H1 (cell line): Measurements from ENCODE around the gene PDE4D. TPM values are rescaled to one million over a fixed set of nuclear protein-coding genes. Genes with fewer than 3 reads are reported as not detected.

Source experiments
- CTCF ChIA-PET: fragments of 300-600 bp; sonication (Branson Sonifier 250); formaldehyde crosslinking; loops from one replicate; lab custom pipeline; 2021; ENCODE audit not compliant: partially characterized antibody; lab: Charles Lee
- POLR2A ChIA-PET: fragments of 300-600 bp; sonication (Branson Sonifier 250); formaldehyde crosslinking; loops from one replicate; lab custom pipeline; 2021; ENCODE audit warnings: inconsistent platforms; ENCODE audit not compliant: partially characterized antibody; lab: Charles Lee
- DNase-seq, 2 experiments: peaks; one replicate each; pipeline versions ENCODE4 v3.0.0 to v3.0.0-alpha.2; 2010 to 2022; ENCODE audit warnings: low spot score in 2 of 2, low read depth in 1 of 2, mixed read lengths in 1 of 2
- FAIRE-seq: peaks from 2 replicates; lab custom pipeline; 2011; peaks lifted over from hg19 to GRCh38; lab: Jason Lieb, UNC
- H2AFZ ChIP-seq: 2 replicates; pipeline ENCODE4 v1.8.1; 2012; ENCODE audit warnings: low read length, inconsistent platforms
- H2AK5ac ChIP-seq: 2 replicates; pipeline ENCODE4 v1.6.1; 2013; ENCODE audit warnings: low read depth, low read length
- H2BK120ac ChIP-seq: replicated peaks from 2 replicates; pipeline ENCODE3; 2013; ENCODE audit warnings: low read depth, low read length, inconsistent platforms
- H2BK12ac ChIP-seq: 2 replicates; pipeline ENCODE4 v1.6.1; 2013; ENCODE audit warnings: low read depth, low read length
- H2BK15ac ChIP-seq: 2 replicates; pipeline ENCODE4 v1.6.1; 2013; ENCODE audit warnings: low read length
- H2BK20ac ChIP-seq: 2 replicates; pipeline ENCODE4 v1.6.1; 2013; ENCODE audit warnings: low read length
- H2BK5ac ChIP-seq: 2 replicates; pipeline ENCODE4 v1.6.1; 2013; ENCODE audit warnings: low read depth, low read length
- H3K14ac ChIP-seq: 2 replicates; pipeline ENCODE4 v1.6.1; 2013; ENCODE audit warnings: inconsistent platforms; ENCODE audit not compliant: insufficient read length
- H3K18ac ChIP-seq: 2 replicates; pipeline ENCODE4 v1.6.1; 2013; ENCODE audit warnings: low read length; ENCODE audit errors: extremely low read depth
- H3K23ac ChIP-seq: 2 replicates; pipeline ENCODE4 v1.6.1; 2013; ENCODE audit warnings: inconsistent platforms; ENCODE audit not compliant: insufficient read length
- H3K23me2 ChIP-seq: 2 replicates; pipeline ENCODE4 v1.6.1; 2013; ENCODE audit warnings: low read depth, low read length
- H3K27ac ChIP-seq: 2 replicates; pipeline ENCODE4 v1.6.1; 2011; ENCODE audit warnings: low read depth, low read length, inconsistent platforms
- H3K27me3 ChIP-seq, 4 experiments: replicated peaks in 1 of 4; 1 replicate in 1 of 4; 2 replicates in 3 of 4; pipeline versions ENCODE4 v1.6.1 to v1.8.1; 2011 to 2013; ENCODE audit warnings: low read length in 3 of 4, mild to moderate bottlenecking in 3 of 4, inconsistent platforms in 2 of 4, mixed read lengths in 2 of 4, moderate library complexity in 1 of 4; ENCODE audit not compliant: control insufficient read depth in 3 of 4, insufficient read depth in 3 of 4; ENCODE audit errors: extremely low read depth in 1 of 4
- H3K36me3 ChIP-seq, 4 experiments: 2 replicates each; pipeline versions ENCODE4 v1.6.1 to v1.8.1; 2011 to 2013; ENCODE audit warnings: mild to moderate bottlenecking in 4 of 4, low read length in 3 of 4, moderate library complexity in 2 of 4, control low read depth in 1 of 4, inconsistent platforms in 1 of 4; ENCODE audit not compliant: insufficient read depth in 4 of 4, control insufficient read depth in 2 of 4
- H3K4ac ChIP-seq: replicated peaks from 2 replicates; pipeline ENCODE3; 2013; ENCODE audit warnings: low read length, low read depth, mixed read lengths, inconsistent platforms; ENCODE audit not compliant: insufficient read length
- H3K4me1 ChIP-seq, 4 experiments: replicated peaks in 1 of 4; 1 replicate in 1 of 4; 2 replicates in 3 of 4; pipeline versions ENCODE4 v1.6.1 to v1.8.1; 2011 to 2013; ENCODE audit warnings: low read length in 3 of 4, inconsistent platforms in 2 of 4, mixed read lengths in 1 of 4; ENCODE audit not compliant: insufficient read depth in 4 of 4, control insufficient read depth in 3 of 4
- H3K4me2 ChIP-seq, 2 experiments: 2 replicates each; pipeline versions ENCODE4 v1.6.1 to v1.8.1; 2011 to 2013; ENCODE audit warnings: low read depth in 2 of 2, low read length in 2 of 2, control low read depth in 1 of 2, inconsistent platforms in 1 of 2, mild to moderate bottlenecking in 1 of 2; ENCODE audit not compliant: insufficient read depth in 1 of 2
- H3K4me3 ChIP-seq, 4 experiments: fragments of 200-600, 300-600 bp in 1 of 4; sonication (generic), shearing (Covaris generic), sonication (Bioruptor Twin) in 1 of 4; 2 replicates each; pipeline versions ENCODE4 v1.5.1 to v1.8.1; 2011 to 2016; ENCODE audit warnings: low read length in 4 of 4, low read depth in 3 of 4, control low read depth in 2 of 4, inconsistent platforms in 2 of 4, mild to moderate bottlenecking in 2 of 4, mixed read lengths in 1 of 4, moderate library complexity in 1 of 4; ENCODE audit not compliant: insufficient read depth in 2 of 4; ENCODE audit errors: extremely low read depth in 1 of 4
- H3K56ac ChIP-seq: replicated peaks from 2 replicates; pipeline ENCODE3; 2013; ENCODE audit warnings: low read depth, mild to moderate bottlenecking, mixed read lengths, low read length, inconsistent platforms; ENCODE audit not compliant: insufficient read length
- H3K79me1 ChIP-seq: 2 replicates; pipeline ENCODE4 v1.6.1; 2013; ENCODE audit warnings: low read depth, low read length, control low read depth
- H3K79me2 ChIP-seq, 2 experiments: 2 replicates each; pipeline versions ENCODE4 v1.6.1 to v1.8.1; 2012 to 2013; ENCODE audit warnings: low read length in 2 of 2, mild to moderate bottlenecking in 2 of 2, inconsistent platforms in 1 of 2; ENCODE audit not compliant: insufficient read depth in 2 of 2, control insufficient read depth in 1 of 2
- H3K9ac ChIP-seq, 4 experiments: replicated peaks in 1 of 4; 1 replicate in 1 of 4; 2 replicates in 3 of 4; pipeline versions ENCODE4 v1.6.1 to v1.8.1; 2011 to 2013; ENCODE audit warnings: low read depth in 3 of 4, low read length in 3 of 4, control low read depth in 2 of 4, mild to moderate bottlenecking in 2 of 4, moderate library complexity in 2 of 4, inconsistent platforms in 1 of 4; ENCODE audit errors: extremely low read depth in 1 of 4
- H3K9me3 ChIP-seq, 2 experiments: 2 replicates each; pipeline versions ENCODE4 v1.6.1 to v1.8.1; 2012 to 2013; ENCODE audit warnings: mild to moderate bottlenecking in 2 of 2, moderate library complexity in 2 of 2, control low read depth in 1 of 2, inconsistent platforms in 1 of 2, low read depth in 1 of 2, low read length in 1 of 2, mixed read lengths in 1 of 2; ENCODE audit not compliant: insufficient read depth in 2 of 2
- H4K20me1 ChIP-seq, 2 experiments: replicated peaks in 1 of 2; 2 replicates each; pipeline versions ENCODE3 to v1.8.1; 2011 to 2013; ENCODE audit warnings: inconsistent platforms in 2 of 2, low read length in 2 of 2, mild to moderate bottlenecking in 1 of 2; ENCODE audit not compliant: insufficient read depth in 2 of 2, control insufficient read depth in 1 of 2
- H4K5ac ChIP-seq: 2 replicates; pipeline ENCODE4 v1.6.1; 2013; ENCODE audit warnings: low read length, low read depth, mixed read lengths, inconsistent platforms; ENCODE audit not compliant: insufficient read length
- H4K8ac ChIP-seq: 2 replicates; pipeline ENCODE4 v1.8.0; 2013; ENCODE audit warnings: mild to moderate bottlenecking, moderate library complexity, low read length, inconsistent platforms; ENCODE audit not compliant: insufficient read depth; ENCODE audit errors: extremely low read depth
- H4K91ac ChIP-seq: replicated peaks from 2 replicates; pipeline ENCODE3; 2013; ENCODE audit warnings: low read length, mixed read lengths, inconsistent platforms; ENCODE audit not compliant: insufficient read length
- BCL11A ChIP-seq, 2 experiments: IDR thresholded peaks; one replicate each; pipeline ENCODE4 v1.6.1; 2011; ENCODE audit warnings: low read depth in 2 of 2, low read length in 2 of 2, mild to moderate bottlenecking in 2 of 2
- CBX8 ChIP-seq: fragments of 300-800, 300-1000 bp; sonication (generic); IDR thresholded peaks from 2 replicates; pipeline ENCODE4 v1.7.1; 2016; ENCODE audit warnings: low read depth, low read length, borderline replicate concordance
- CTBP2 ChIP-seq: IDR thresholded peaks from 2 replicates; pipeline ENCODE4 v1.7.0; 2011; ENCODE audit warnings: borderline replicate concordance, mild to moderate bottlenecking, moderate library complexity, mixed read lengths, low read length; ENCODE audit not compliant: insufficient read depth, insufficient read length
- EP300 ChIP-seq, 2 experiments: IDR thresholded peaks; 1 replicate in 1 of 2; 2 replicates in 1 of 2; pipeline ENCODE4 v1.6.1; 2011 to 2012; ENCODE audit warnings: low read depth in 2 of 2, low read length in 2 of 2, mild to moderate bottlenecking in 2 of 2, borderline replicate concordance in 1 of 2, inconsistent platforms in 1 of 2, moderate library complexity in 1 of 2
- GABPA ChIP-seq: IDR thresholded peaks from 2 replicates; pipeline ENCODE4 v1.6.1; 2011; ENCODE audit warnings: mild to moderate bottlenecking, low read length, moderate library complexity, borderline replicate concordance; ENCODE audit not compliant: insufficient read depth
- JUN ChIP-seq: IDR thresholded peaks from 2 replicates; pipeline ENCODE4 v1.6.1; 2011; ENCODE audit warnings: low read depth, mild to moderate bottlenecking, improper control_type of control experiment, low read length
- KDM1A ChIP-seq: fragments of 200-600, 300-600 bp; sonication (generic); IDR thresholded peaks from 2 replicates; pipeline ENCODE4 v1.7.1; 2016; ENCODE audit warnings: mild to moderate bottlenecking, low read length, borderline replicate concordance
- SIN3A ChIP-seq, 2 experiments: IDR thresholded peaks in 1 of 2; conservative IDR thresholded peaks in 1 of 2; 2 replicates each; pipeline ENCODE4 v1.6.1; 2011 to 2012; ENCODE audit warnings: low read length in 2 of 2, improper control_type of control experiment in 1 of 2, low read depth in 1 of 2, mild to moderate bottlenecking in 1 of 2
- SIX5 ChIP-seq: IDR thresholded peaks from 2 replicates; pipeline ENCODE4 v1.6.1; 2011; ENCODE audit warnings: mild to moderate bottlenecking, low read depth, low read length
- SP4 ChIP-seq: IDR thresholded peaks from 2 replicates; pipeline ENCODE4 v1.6.1; 2012; ENCODE audit warnings: low read length, inconsistent platforms
- TBP ChIP-seq: IDR thresholded peaks from 2 replicates; pipeline ENCODE4 v1.6.1; 2011; ENCODE audit warnings: low read depth, low read length, improper control_type of control experiment
- ZNF274 ChIP-seq: IDR thresholded peaks from 2 replicates; pipeline ENCODE4 v1.7.0; 2012; ENCODE audit warnings: low read length, borderline replicate concordance; ENCODE audit errors: extremely low read depth
- WGBS, 2 experiments: shearing (Covaris generic) in 1 of 2; methylation state at CpG; one replicate each; pipeline versions ENCODE4 v1.1.6 to v1.1.7; 2013 to 2015; ENCODE audit warnings: low lambda C conversion rate in 2 of 2, mixed read lengths in 2 of 2, inconsistent platforms in 1 of 2, low coverage in 1 of 2, missing lambda C conversion rate in 1 of 2; ENCODE audit not compliant: insufficient replicate concordance in 2 of 2, insufficient coverage in 1 of 2, insufficient read length in 1 of 2; ENCODE audit errors: extremely low coverage in 1 of 2, missing lambda C conversion rate in 1 of 2; 5-methylcytosine and 5-hydroxymethylcytosine counted together
- polyA plus RNA-seq, 7 experiments: library from polyadenylated mRNA; depleted of rRNA in 3 of 7; stranded (reverse) in 5 of 7; unstranded in 2 of 7; fragments of >200 nt in 5 of 7; fragments of 200-250 nt in 2 of 7; gene quantifications; 1 replicate in 5 of 7; 2 replicates in 1 of 7; 4 replicates in 1 of 7; pipeline versions ENCODE4 v1.2.1 to v1.2.3, GENCODE V29; 2011 to 2013; ENCODE audit warnings: missing spikeins in 2 of 7, mixed read lengths in 2 of 7
- total RNA-seq: library from RNA; stranded (reverse); fragmentation: NEBNext Ultra II Directional; extraction: Animal tissue kit (Norgen Biotek cat#: 25700); gene quantifications from 2 replicates; pipeline ENCODE4 v1.2.1, GENCODE V29; 2021
- TF ChIP-seq, protein P1 (sequence below): IDR thresholded peaks from 2 replicates; pipeline ENCODE4 v1.6.1; 2012; ENCODE audit warnings: inconsistent platforms

PDE4D gene
- total and polyA plus RNA-seq, 2 of the 8 experiments (the other 6 are each of a cell fraction or from before 2014, with no cell fraction given), result 2.3 to 3.7 TPM

DNA sequence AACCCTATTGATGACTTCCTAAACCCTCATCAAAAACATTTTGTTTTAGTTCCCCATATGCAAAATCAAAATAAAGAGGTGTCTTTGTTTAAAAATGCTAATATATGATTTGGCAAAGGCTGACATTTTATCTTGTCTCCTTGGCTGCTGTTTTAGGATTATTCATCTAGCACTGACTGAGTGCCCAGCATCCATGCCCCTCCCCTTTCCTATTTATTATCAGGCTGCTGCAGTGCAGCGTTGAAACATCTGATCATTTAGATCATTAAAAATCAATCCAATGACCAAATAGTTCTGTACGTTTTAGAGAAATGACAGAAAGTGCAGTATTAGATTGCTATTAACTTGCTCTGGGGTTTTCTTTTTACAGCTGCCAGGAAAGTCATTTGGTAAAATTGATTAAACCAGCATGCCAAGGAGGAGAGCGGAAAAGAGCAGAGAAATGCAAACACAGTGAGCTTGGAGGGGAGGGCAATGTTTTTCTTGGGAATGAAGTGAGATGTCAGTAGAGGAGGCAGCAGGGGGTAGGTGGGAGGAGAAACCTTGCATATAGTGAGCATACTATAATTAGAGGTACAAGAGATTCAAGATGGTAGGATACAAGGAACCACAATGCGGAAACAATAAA lies 286.3 kb downstream of the PDE4D start:
- Histone ChIP-seq H3K79me2 (no peaks in the 10 kb centered on the region), H2AK5ac (no peak overlapping the region), H3K4me3 (no peak overlapping the region), H4K8ac (no peak overlapping the region), H2AFZ (no peak overlapping the region), H2BK12ac (no peak overlapping the region), H3K9me3 (no peaks in the 10 kb centered on the region), H3K23me2 (no peaks in the 10 kb centered on the region), H4K5ac (no peak overlapping the region), H3K27me3 (no peaks in the 10 kb centered on the region), H2BK15ac (no peak overlapping the region), H3K4me1 (peaks cover 0 to 10% (median 0%) of the 10 kb centered on the region in 4 experiments; a peak in 1 of 7 replicates), H4K91ac (no peak overlapping the region), H3K4me2 (no peak overlapping the region), H4K20me1 (no peaks in the 10 kb centered on the region), H3K9ac (no peak overlapping the region), H3K56ac (no peak overlapping the region), H2BK5ac (no peak overlapping the region), H3K18ac (no peak overlapping the region), H3K14ac (no peak overlapping the region), H3K27ac (no peak overlapping the region), H3K36me3 (no peaks in the 10 kb centered on the region), H3K4ac (no peak overlapping the region), H2BK120ac (no peak overlapping the region), H3K23ac (no peak overlapping the region), H3K79me1 (no peaks in the 10 kb centered on the region), H2BK20ac (no peak overlapping the region)
- DNase-seq (no peak), FAIRE-seq (peak; percentile 13)
- ChIA-PET CTCF (interaction anchor here (0.7 to 1.4 kb wide), 3 partner anchors 9 to 218 kb away, joined by 3 to 4 read pairs (median 3); no protein-coding TSS in a partner anchor), POLR2A (no interaction called here)
- 77% methylated on average over 4 of the region's 4 CpGs; no CpG with 5 or more reads in 1 of the 2 experiments for WGBS, 2 experiments
- TF ChIP-seq GABPA (no peak), CTBP2 (no peak), SP4 (no peak), SIN3A (conservative IDR thresholded peaks at IDR 0.05 in 1 of 2, IDR thresholded peaks at IDR 0.05 in 1 of 2; ENCODE audit: low read depth in 1 of 2, low read length in 2 of 2) (no peak), SIX5 (no peak), ZNF274 (no peak), BCL11A (IDR thresholded peaks at IDR 0.05; ENCODE audit: low read depth in 2 of 2, low read length in 2 of 2) (no peak), TBP (no peak), EP300 (IDR thresholded peaks at IDR 0.05; ENCODE audit: borderline replicate concordance in 1 of 2, low read depth in 2 of 2, low read length in 2 of 2) (no peak), KDM1A (no peak), JUN (no peak), CBX8 (no peak)
- TF ChIP-seq, protein P1, sequence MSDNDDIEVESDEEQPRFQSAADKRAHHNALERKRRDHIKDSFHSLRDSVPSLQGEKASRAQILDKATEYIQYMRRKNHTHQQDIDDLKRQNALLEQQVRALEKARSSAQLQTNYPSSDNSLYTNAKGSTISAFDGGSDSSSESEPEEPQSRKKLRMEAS, result no peak
